ENCODE data around the gene RING1. TPM values are rescaled to one million over a fixed set of nuclear protein-coding genes. Genes with fewer than 3 reads are reported as not detected.

Gene RING1
- total RNA-seq, 1 experiment from 2014 or later, result 18.5 TPM

- Histone ChIP-seq H3K36me3 (replicated peaks; ENCODE audit: control insufficient read depth, insufficient read depth, low read length) (no peaks in the 10 kb centered on the region), H3K27me3 (ENCODE audit: control insufficient read depth, insufficient read depth, low read length) (peaks cover 3% of the 10 kb centered on the region), H3K4me3 (ENCODE audit: insufficient read depth, low read depth, low read length) (no peak overlapping the region)
- DNase-seq, result no peak
Measured at GRCh38 chr6:33181141-33181540, 27.2 kb upstream of the RING1 start.

DNA sequence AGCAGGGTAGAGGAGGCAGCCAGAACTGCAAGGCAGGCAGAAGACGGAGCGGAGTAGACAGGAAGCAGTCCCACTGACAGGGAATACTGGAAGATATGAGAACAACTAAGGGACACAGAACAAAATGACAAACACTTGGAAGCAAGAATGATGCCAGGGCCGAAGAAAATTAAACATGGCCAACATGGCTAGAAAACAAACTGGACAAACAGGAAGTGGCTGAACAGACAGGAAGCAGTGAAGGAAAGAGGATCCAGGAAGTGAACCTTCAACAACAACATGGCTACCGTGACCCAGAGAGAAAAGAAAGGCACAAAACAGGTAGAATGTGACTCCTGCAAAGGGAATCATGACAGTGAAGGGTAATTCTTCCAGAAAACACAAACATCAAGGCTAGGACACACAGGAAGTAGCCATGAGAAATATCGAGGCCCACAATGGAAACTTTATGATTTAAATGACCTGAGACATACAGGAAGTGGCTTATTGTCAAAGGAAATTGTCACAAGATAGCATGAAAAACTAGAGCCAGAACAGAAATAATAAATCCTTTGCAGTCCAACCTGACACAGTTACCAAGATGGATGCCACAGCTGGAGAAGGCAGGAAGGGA lies 25.1 kb upstream of the RING1 start:
- Histone ChIP-seq H3K4me3 (ENCODE audit: insufficient read depth, low read depth, low read length) (no peak overlapping the region), H3K27me3 (ENCODE audit: control insufficient read depth, insufficient read depth, low read length) (peaks cover 10% of the 10 kb centered on the region), H3K36me3 (replicated peaks; ENCODE audit: control insufficient read depth, insufficient read depth, low read length) (no peaks in the 10 kb centered on the region)
- DNase-seq, result no peak

GRCh38 chr6:33185190-33185589 lies 23.1 kb upstream of the RING1 start:
- DNase-seq, result no peak
- Histone ChIP-seq H3K27me3 (ENCODE audit: control insufficient read depth, insufficient read depth, low read length) (peaks cover 13% of the 10 kb centered on the region), H3K4me3 (ENCODE audit: insufficient read depth, low read depth, low read length) (no peak overlapping the region), H3K36me3 (replicated peaks; ENCODE audit: control insufficient read depth, insufficient read depth, low read length) (no peaks in the 10 kb centered on the region)

GRCh38 chr6:33185654-33186187 lies 22.6 kb upstream of the RING1 start:
- DNase-seq, result no peak
- Histone ChIP-seq H3K4me3 (ENCODE audit: insufficient read depth, low read depth, low read length) (no peak overlapping the region), H3K27me3 (ENCODE audit: control insufficient read depth, insufficient read depth, low read length) (peaks cover 13% of the 10 kb centered on the region), H3K36me3 (replicated peaks; ENCODE audit: control insufficient read depth, insufficient read depth, low read length) (no peaks in the 10 kb centered on the region)

DNA sequence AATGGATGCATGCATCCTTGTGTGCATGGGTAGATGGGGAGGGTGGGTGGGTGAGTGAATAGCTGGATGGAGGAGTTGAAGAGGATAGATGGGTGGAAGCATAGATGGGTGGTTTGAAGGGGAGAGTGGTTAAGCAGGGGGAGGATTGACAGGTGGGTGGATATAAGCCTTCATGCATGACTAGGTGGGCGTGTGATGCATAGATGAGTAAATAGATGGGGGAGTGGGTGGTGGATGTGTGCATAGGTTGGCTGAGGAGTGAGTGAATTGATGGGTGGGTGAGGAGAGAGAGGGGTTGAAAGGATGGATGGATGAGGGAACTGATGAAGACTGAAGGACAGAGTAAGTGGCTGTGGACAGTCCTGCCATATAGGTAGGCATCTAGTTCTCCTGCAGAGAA lies 20.5 kb upstream of the RING1 start:
- peaks cover 32% of the 10 kb centered on the region for H3K27me3 ChIP-seq (ENCODE audit: control insufficient read depth, insufficient read depth, low read length)
- no peak for DNase-seq
- H3K36me3 ChIP-seq (replicated peaks; ENCODE audit: control insufficient read depth, insufficient read depth, low read length), result no peaks in the 10 kb centered on the region
- H3K4me3 ChIP-seq (ENCODE audit: insufficient read depth, low read depth, low read length), result no peak overlapping the region

GRCh38 chr6:33189164-33189563 lies 19.1 kb upstream of the RING1 start:
- DNase-seq, result peak; percentile 40
- Histone ChIP-seq H3K4me3 (ENCODE audit: insufficient read depth, low read depth, low read length) (no peak overlapping the region), H3K27me3 (ENCODE audit: control insufficient read depth, insufficient read depth, low read length) (peaks cover 38% of the 10 kb centered on the region), H3K36me3 (replicated peaks; ENCODE audit: control insufficient read depth, insufficient read depth, low read length) (no peaks in the 10 kb centered on the region)

GRCh38 chr6:33189625-33190448 lies 18.5 kb upstream of the RING1 start:
- Histone ChIP-seq H3K36me3 (replicated peaks; ENCODE audit: control insufficient read depth, insufficient read depth, low read length) (no peaks in the 10 kb centered on the region), H3K27me3 (ENCODE audit: control insufficient read depth, insufficient read depth, low read length) (peaks cover 39% of the 10 kb centered on the region), H3K4me3 (ENCODE audit: insufficient read depth, low read depth, low read length) (no peak overlapping the region)
- peak; percentile 32 for DNase-seq

DNA sequence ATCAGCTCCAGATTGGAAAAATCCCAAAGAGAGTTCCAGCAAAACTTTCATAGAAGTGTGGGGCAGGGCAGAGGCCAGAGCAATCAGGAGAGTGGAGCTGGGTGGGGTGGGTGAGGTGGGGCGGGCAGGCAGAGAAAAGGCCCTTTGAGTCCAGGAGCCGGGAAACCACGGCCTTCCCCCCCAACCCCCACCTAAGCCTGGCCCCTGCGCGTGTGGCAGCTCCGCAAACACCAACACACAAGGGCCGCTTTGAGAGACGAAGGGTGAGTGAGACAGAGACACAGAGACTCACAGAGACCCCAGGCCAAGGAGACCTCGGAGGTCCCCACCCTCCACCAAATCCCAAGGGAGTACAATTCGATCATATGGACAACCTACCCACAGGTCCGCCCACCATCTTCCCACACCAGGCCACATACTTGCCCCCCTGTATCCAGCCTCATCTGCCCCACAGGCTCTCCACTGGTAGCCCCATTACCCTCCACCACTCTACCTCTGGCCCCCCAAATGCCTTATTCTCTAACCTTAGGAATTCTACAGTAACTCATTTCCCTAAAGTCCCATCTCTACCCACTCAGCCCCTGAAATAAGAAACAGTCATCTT lies 17.7 kb upstream of the RING1 start:
- peaks cover 2% of the 10 kb centered on the region for H3K36me3 ChIP-seq (replicated peaks; ENCODE audit: control insufficient read depth, insufficient read depth, low read length)
- peaks cover 39% of the 10 kb centered on the region for H3K27me3 ChIP-seq (ENCODE audit: control insufficient read depth, insufficient read depth, low read length)
- DNase-seq, result peak; percentile 35
- no peak overlapping the region for H3K4me3 ChIP-seq (ENCODE audit: insufficient read depth, low read depth, low read length)

- Histone ChIP-seq H3K27me3 (ENCODE audit: control insufficient read depth, insufficient read depth, low read length) (peaks cover 34% of the 10 kb centered on the region), H3K36me3 (replicated peaks; ENCODE audit: control insufficient read depth, insufficient read depth, low read length) (peaks cover 8% of the 10 kb centered on the region), H3K4me3 (ENCODE audit: insufficient read depth, low read depth, low read length) (peak overlapping the region; percentile 58; the same call in 1 of the 2 replicates)
- DNase-seq, result peak; percentile 80
Measured at GRCh38 chr6:33191383-33192104, 16.8 kb upstream of the RING1 start.

DNA sequence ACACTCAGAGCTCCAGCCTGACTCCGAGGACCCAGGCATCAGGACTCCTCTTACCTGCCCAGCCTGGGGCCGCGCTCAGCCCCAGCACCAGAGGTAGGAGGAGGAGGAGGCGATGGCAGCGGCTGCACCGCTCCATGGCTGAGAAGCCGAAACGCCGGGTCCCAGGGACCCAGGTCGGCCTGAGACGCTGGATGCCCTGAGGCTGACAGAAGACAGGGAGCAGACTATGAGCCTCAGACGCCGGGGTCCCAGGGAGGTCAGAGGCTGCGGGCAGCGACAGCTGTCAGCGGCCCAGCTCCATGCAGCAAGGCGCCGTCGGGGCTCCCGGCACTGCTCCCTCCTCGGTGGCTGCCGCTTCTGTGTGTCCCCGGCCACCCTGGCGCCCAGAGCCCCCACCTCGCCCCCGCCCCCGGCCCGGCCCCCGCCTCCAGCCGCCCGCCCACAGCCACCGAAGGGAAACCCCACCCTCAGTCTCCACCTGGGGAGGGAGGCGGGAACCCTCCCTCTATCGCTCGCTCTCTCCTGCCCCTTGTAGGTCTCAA lies 16.1 kb upstream of the RING1 start, which contains the start of gene COL11A2:
COL11A2 (minus strand) TSS at position 363 of the 542 bp plus-strand sequence; CDS start at position 136, 227 bp downstream.
- Histone ChIP-seq H3K36me3 (replicated peaks; ENCODE audit: control insufficient read depth, insufficient read depth, low read length) (peaks cover 10% of the 10 kb centered on the region), H3K27me3 (ENCODE audit: control insufficient read depth, insufficient read depth, low read length) (peaks cover 29% of the 10 kb centered on the region), H3K4me3 (ENCODE audit: insufficient read depth, low read depth, low read length) (peak within 1 kb of the TSS; percentile 58)
- peak; percentile 84 for DNase-seq

DNA sequence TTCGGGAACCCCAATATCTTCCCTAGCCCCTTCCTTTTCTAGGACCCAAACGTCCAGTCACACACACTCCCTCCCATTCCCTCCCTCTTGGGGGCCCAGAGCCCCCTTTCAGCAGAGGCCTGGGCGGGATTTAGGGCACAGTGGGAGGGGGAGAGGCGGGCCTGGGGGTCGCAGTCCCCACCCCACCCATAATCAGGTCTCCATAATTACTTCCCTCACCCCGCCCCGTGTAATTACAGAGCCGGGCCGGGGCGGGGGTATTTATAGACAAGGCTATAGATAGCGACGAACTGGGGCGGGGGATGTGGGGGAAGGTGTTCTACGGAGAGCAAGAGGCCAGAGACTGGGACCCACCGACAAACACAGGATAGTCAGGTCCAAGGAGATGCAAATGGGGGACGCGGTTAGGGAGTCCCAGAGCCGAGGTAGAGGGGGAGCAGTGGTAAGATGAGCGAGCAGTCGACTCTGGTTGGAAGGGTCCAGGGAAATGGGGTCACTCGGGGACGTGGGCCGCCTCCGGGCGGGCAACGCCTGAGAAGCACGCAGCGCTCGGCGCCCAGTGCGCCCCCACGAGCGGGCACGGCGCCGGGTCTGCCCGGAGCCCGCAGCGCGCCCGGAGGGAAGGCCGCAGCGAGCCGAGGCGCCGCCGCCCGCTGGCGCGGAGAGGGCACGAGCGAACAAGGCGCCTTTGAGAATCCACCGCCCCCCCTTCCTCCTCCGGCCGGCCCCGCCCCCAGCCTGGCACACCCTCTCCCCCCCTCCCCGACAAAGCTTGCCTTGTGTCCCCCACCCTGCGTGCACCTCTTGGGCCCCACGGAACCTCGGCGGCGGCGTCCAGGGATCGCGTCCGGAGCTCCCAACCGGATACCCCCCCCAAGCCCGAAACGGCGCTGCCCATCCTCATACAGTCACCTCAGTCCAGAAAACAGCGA lies 15.4 kb upstream of the RING1 start:
- DNase-seq, result peak; percentile 87
- peak overlapping the region; percentile 58 for H3K4me3 ChIP-seq (ENCODE audit: insufficient read depth, low read depth, low read length)
- peaks cover 29% of the 10 kb centered on the region for H3K27me3 ChIP-seq (ENCODE audit: control insufficient read depth, insufficient read depth, low read length)
- peaks cover 10% of the 10 kb centered on the region for H3K36me3 ChIP-seq (replicated peaks; ENCODE audit: control insufficient read depth, insufficient read depth, low read length)

DNA sequence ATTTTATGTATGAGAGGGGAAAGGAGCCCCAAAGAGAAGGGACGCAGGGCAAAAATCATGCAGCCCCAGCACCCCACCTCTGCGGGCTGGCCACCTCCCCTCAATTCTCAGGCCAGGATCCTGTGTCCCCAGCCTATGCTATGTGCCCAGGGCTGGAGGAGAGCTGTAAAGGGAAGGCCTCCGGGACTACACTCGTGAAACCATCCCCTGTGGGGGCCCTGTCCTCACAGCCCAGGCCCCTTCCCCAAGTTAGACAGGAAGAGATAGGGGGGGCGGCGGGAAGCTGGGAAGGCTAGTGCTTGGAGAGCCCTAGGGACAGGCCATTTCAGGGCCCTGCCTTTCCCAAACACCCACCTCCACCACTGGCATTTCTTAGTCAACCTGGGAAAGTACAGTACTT lies 14.7 kb upstream of the RING1 start:
- H3K4me3 ChIP-seq (ENCODE audit: insufficient read depth, low read depth, low read length), result peak overlapping the region; percentile 58
- DNase-seq, result no peak
- peaks cover 27% of the 10 kb centered on the region for H3K27me3 ChIP-seq (ENCODE audit: control insufficient read depth, insufficient read depth, low read length)
- peaks cover 10% of the 10 kb centered on the region for H3K36me3 ChIP-seq (replicated peaks; ENCODE audit: control insufficient read depth, insufficient read depth, low read length)

DNA sequence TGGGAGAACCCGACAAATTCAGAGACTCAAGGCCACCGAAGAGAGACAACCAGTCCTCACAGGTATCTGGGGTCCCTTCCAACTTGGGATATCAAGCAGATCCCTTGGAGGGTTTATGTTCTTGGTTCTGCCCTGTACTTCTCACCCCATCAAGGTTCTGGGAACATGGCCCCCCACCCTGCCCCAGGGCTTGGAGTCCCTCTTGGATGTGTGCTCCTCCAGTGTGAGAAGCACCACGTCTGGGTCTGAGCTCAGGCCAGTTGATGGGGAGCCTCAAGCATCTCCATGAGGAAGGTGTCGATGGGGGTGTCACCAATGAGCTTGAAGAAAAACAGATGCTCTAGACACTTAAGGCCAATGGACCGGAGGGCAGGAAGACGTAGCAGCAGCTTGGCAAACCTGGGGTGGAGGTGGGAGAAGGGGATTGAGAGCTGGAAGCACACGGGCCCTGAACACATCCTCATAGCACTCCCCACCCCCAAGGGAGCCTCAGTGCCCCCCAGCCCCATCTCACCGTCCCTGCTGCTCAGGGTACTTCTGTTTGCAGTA lies 13.8 kb upstream of the RING1 start:
- Histone ChIP-seq H3K4me3 (ENCODE audit: insufficient read depth, low read depth, low read length) (no peak overlapping the region), H3K36me3 (replicated peaks; ENCODE audit: control insufficient read depth, insufficient read depth, low read length) (peaks cover 10% of the 10 kb centered on the region), H3K27me3 (ENCODE audit: control insufficient read depth, insufficient read depth, low read length) (peaks cover 26% of the 10 kb centered on the region)
- no peak for DNase-seq

Measured in H7 (cell line).